Neural progenitor cell (in vitro differentiated cells): ENCODE results near the gene OVOL2.

Source experiments
- CTCF ChIP-seq: fragments of 200-600 bp; sonication (generic); IDR thresholded peaks from 2 replicates; pipeline ENCODE4 v1.5.1; 2017; ENCODE audit warnings: antibody characterized with exemption, mild to moderate bottlenecking
- EZH2 ChIP-seq: fragments of 200-600 bp; sonication (generic); IDR thresholded peaks from 2 replicates; pipeline ENCODE4 v1.6.1; 2017; ENCODE audit warnings: antibody characterized with exemption, mild to moderate bottlenecking, moderate library complexity

GRCh38 chr20:18001131-18001921, 56.4 kb downstream of the OVOL2 start:
- TF ChIP-seq EZH2: no peak
- no peak for TF ChIP-seq CTCF
